Mesenchymal stem cell (in vitro differentiated cells and primary cell): Measurements from ENCODE around the gene FBXO41. TPM values are rescaled to one million over a fixed set of nuclear protein-coding genes. Genes with fewer than 3 reads are reported as not detected.

Experiments used
- DNase-seq: peaks from one replicate; pipeline ENCODE4 v3.0.0-alpha.2; 2013
- H2AFZ ChIP-seq: one replicate; pipeline ENCODE4 v1.6.1; 2013; ENCODE audit warnings: low read depth, mild to moderate bottlenecking, control low read depth, inconsistent platforms, low read length, moderate library complexity
- H2AK5ac ChIP-seq: 2 replicates; pipeline ENCODE4 v1.6.1; 2013; ENCODE audit warnings: low read length, moderate library complexity, mild to moderate bottlenecking, inconsistent platforms; ENCODE audit not compliant: severe bottlenecking
- H2BK120ac ChIP-seq: one replicate; pipeline ENCODE4 v1.6.1; 2013; ENCODE audit warnings: low read depth, mild to moderate bottlenecking, inconsistent platforms, low read length, moderate library complexity
- H2BK12ac ChIP-seq, 2 experiments: one replicate each; pipeline ENCODE4 v1.6.1; 2013; ENCODE audit warnings: inconsistent platforms in 2 of 2, low read length in 2 of 2, mild to moderate bottlenecking in 2 of 2, moderate library complexity in 2 of 2, control low read depth in 1 of 2
- H2BK15ac ChIP-seq: one replicate; pipeline ENCODE4 v1.6.1; 2013; ENCODE audit warnings: mild to moderate bottlenecking, low read depth, inconsistent platforms; ENCODE audit not compliant: poor library complexity, severe bottlenecking
- H2BK5ac ChIP-seq: 2 replicates; pipeline ENCODE4 v1.6.1; 2013; ENCODE audit warnings: low read depth, mild to moderate bottlenecking, low read length, control low read depth, inconsistent platforms; ENCODE audit not compliant: poor library complexity, severe bottlenecking
- H3K14ac ChIP-seq, 2 experiments: one replicate each; pipeline ENCODE4 v1.6.1; 2013; ENCODE audit warnings: inconsistent platforms in 2 of 2, low read length in 2 of 2, control low read depth in 1 of 2, mild to moderate bottlenecking in 1 of 2, moderate library complexity in 1 of 2
- H3K18ac ChIP-seq, 2 experiments: one replicate each; pipeline ENCODE4 v1.6.1; 2013; ENCODE audit warnings: inconsistent platforms in 2 of 2, low read length in 2 of 2, control low read depth in 1 of 2, low read depth in 1 of 2, mild to moderate bottlenecking in 1 of 2
- H3K23ac ChIP-seq, 2 experiments: one replicate each; pipeline ENCODE4 v1.6.1; 2013; ENCODE audit warnings: inconsistent platforms in 2 of 2, low read length in 2 of 2, mild to moderate bottlenecking in 2 of 2, moderate library complexity in 2 of 2, control low read depth in 1 of 2
- H3K27ac ChIP-seq: 2 replicates; pipeline ENCODE4 v1.5.1; 2013; ENCODE audit warnings: mild to moderate bottlenecking, moderate library complexity, low read length, control low read depth, inconsistent platforms; ENCODE audit not compliant: poor library complexity, severe bottlenecking
- H3K27me3 ChIP-seq, 2 experiments: 2 replicates each; pipeline versions ENCODE4 v1.6.1 to v1.7.0; 2013; ENCODE audit warnings: low read length in 2 of 2, mild to moderate bottlenecking in 2 of 2, moderate library complexity in 2 of 2, control low read depth in 1 of 2, inconsistent platforms in 1 of 2; ENCODE audit not compliant: control insufficient read depth in 1 of 2, insufficient read depth in 1 of 2
- H3K36me3 ChIP-seq, 2 experiments: 2 replicates each; pipeline versions ENCODE4 v1.6.1 to v1.7.0; 2013; ENCODE audit warnings: low read length in 2 of 2, control low read depth in 1 of 2, inconsistent platforms in 1 of 2, low read depth in 1 of 2, mild to moderate bottlenecking in 1 of 2; ENCODE audit not compliant: insufficient read depth in 2 of 2, control insufficient read depth in 1 of 2
- H3K4ac ChIP-seq, 2 experiments: one replicate each; pipeline ENCODE4 v1.6.1; 2013; ENCODE audit warnings: inconsistent platforms in 2 of 2, low read length in 2 of 2, mild to moderate bottlenecking in 2 of 2, moderate library complexity in 2 of 2, control low read depth in 1 of 2, low read depth in 1 of 2
- H3K4me1 ChIP-seq: 2 replicates; pipeline ENCODE4 v1.6.1; 2013; ENCODE audit warnings: low read depth, low read length, control low read depth; ENCODE audit not compliant: control insufficient read depth, insufficient read depth
- H3K4me2 ChIP-seq: 2 replicates; pipeline ENCODE4 v1.6.1; 2013; ENCODE audit warnings: low read length, mild to moderate bottlenecking, inconsistent platforms; ENCODE audit not compliant: poor library complexity, severe bottlenecking
- H3K4me3 ChIP-seq, 2 experiments: 2 replicates each; pipeline versions ENCODE4 v1.5.1 to v1.7.0; 2013; ENCODE audit warnings: low read length in 2 of 2, mild to moderate bottlenecking in 2 of 2, control low read depth in 1 of 2, low read depth in 1 of 2; ENCODE audit not compliant: insufficient read depth in 1 of 2
- H3K79me1 ChIP-seq: replicated peaks from 2 replicates; pipeline ENCODE4 v1.6.1; 2013; ENCODE audit warnings: mild to moderate bottlenecking, control low read depth, low read length, inconsistent platforms; ENCODE audit not compliant: poor library complexity, severe bottlenecking
- H3K9ac ChIP-seq: 2 replicates; pipeline ENCODE4 v1.7.0; 2013; ENCODE audit warnings: mild to moderate bottlenecking, low read length, moderate library complexity
- H3K9me3 ChIP-seq: 2 replicates; pipeline ENCODE4 v1.7.0; 2013; ENCODE audit warnings: mild to moderate bottlenecking, low read length; ENCODE audit not compliant: control insufficient read depth
- H4K8ac ChIP-seq: one replicate; pipeline ENCODE4 v1.6.1; 2013; ENCODE audit warnings: inconsistent platforms, mild to moderate bottlenecking, low read length, moderate library complexity
- H4K91ac ChIP-seq: one replicate; pipeline ENCODE4 v1.6.1; 2013; ENCODE audit warnings: mild to moderate bottlenecking, low read length, inconsistent platforms
- WGBS: methylation state at CpG from one replicate; pipeline ENCODE4 v1.1.7; 2013; ENCODE audit warnings: mixed read lengths; 5-methylcytosine and 5-hydroxymethylcytosine counted together
- small RNA-seq: library from polyadenylated mRNA; stranded (forward); fragments of <200 nt; extraction: miRNeasy Mini kit (QIAGEN cat#:217004); gene quantifications from one replicate; pipeline ENCODE3, GENCODE V24; 2013; ENCODE audit warnings: low read depth

Gene FBXO41

DNA sequence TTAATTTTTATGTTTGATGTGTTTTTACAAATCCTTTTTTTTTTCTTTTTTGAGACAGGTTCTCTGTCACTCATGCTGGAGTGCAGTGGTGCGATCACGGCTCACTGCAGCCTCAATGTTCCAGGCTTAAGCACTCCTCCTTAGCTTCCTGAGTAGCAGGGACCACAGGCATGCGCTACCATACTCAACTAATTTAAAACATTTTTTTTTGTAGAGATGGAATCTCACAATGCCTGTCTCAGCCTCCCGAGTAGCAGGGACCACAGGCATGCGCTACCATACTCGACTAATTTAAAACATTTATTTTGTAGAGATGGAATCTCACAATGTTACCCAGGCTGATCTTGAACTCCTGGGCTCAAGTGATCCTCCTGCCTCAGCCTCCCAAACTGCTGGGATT, 78.7 kb downstream of the FBXO41 start:
- Histone ChIP-seq H2BK5ac (no peak overlapping the region), H2AFZ (no peak overlapping the region), H3K9ac (no peak overlapping the region), H4K8ac (no peak overlapping the region), H3K27ac (no peak overlapping the region), H3K4me3 (no peak overlapping the region), H2BK12ac (no peak overlapping the region), H3K4me1 (peaks cover 13% of the 10 kb centered on the region), H2BK15ac (no peak overlapping the region), H3K9me3 (no peaks in the 10 kb centered on the region), H2AK5ac (no peak overlapping the region), H3K27me3 (peaks cover 65 to 70% of the 10 kb centered on the region in 2 experiments), H2BK120ac (no peak overlapping the region), H3K18ac (no peak overlapping the region), H3K4me2 (no peak overlapping the region), H3K14ac (no peak overlapping the region), H3K36me3 (no peaks in the 10 kb centered on the region), H3K79me1 (no peaks in the 10 kb centered on the region), H3K4ac (no peak overlapping the region), H3K23ac (no peak overlapping the region), H4K91ac (no peak overlapping the region)
- WGBS = 84% methylated on average over 6 of the region's 6 CpGs
- DNase-seq = no peak

Small RNAs within 50 kb of the gene (small RNA-seq; reads per million reads assigned to genes)
- not detected for gene RNU6-111P
